ENCODE results near the gene SVBP.

Gene SVBP

DNA sequence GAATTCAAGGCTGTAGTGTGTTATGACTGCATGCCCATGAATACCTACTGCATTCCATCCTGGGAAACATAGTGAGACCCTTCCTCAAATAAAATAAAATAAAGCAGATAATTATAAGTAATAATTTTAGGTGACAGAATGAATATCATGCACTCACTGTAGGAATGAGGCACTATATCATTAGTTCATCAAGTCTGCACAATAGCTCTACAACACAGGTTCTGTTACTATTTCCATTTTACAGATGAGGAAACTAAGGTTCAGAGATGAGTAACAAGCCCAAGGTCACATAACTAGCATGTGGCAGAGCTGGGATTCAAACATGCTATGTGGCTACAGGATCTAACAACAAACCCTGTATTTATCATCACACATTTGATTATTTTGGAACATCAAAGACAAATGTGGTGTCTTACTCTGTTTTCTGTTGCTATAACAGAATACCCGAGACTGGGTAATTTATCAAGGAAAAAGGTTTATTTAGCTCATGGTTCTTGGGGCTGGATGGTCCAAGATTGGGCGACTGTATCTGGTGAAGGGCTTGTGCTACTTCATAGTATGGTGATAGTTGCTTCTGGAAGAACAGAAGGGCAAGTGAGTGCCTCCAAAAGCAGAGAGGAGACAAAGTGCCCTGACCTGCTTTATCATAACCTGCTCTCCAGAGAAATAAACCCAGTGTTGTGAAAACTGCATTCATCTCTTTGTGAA, 24.4 kb upstream of the SVBP start:
- Histone ChIP-seq H2AFZ (no peak overlapping the region), H3K9ac (no peak overlapping the region), H3K27ac (no peak overlapping the region), H3K9me3 (ENCODE audit: control insufficient read depth, low read length) (no peaks in the 10 kb centered on the region), H3K27me3 (ENCODE audit: control insufficient read depth, insufficient read depth, low read length) (no peaks in the 10 kb centered on the region), H3K4me3 (ENCODE audit: low read depth, low read length) (no peak overlapping the region), H3K4me1 (peaks cover 8% of the 10 kb centered on the region), H3K4me2 (ENCODE audit: low read length) (no peak overlapping the region), H3K79me2 (no peaks in the 10 kb centered on the region), H3K36me3 (ENCODE audit: control insufficient read depth, insufficient read depth, low read length) (no peaks in the 10 kb centered on the region)
- TF ChIP-seq, protein P1, sequence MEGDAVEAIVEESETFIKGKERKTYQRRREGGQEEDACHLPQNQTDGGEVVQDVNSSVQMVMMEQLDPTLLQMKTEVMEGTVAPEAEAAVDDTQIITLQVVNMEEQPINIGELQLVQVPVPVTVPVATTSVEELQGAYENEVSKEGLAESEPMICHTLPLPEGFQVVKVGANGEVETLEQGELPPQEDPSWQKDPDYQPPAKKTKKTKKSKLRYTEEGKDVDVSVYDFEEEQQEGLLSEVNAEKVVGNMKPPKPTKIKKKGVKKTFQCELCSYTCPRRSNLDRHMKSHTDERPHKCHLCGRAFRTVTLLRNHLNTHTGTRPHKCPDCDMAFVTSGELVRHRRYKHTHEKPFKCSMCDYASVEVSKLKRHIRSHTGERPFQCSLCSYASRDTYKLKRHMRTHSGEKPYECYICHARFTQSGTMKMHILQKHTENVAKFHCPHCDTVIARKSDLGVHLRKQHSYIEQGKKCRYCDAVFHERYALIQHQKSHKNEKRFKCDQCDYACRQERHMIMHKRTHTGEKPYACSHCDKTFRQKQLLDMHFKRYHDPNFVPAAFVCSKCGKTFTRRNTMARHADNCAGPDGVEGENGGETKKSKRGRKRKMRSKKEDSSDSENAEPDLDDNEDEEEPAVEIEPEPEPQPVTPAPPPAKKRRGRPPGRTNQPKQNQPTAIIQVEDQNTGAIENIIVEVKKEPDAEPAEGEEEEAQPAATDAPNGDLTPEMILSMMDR (IDR thresholded peaks at IDR 0.05) = no peak

DNA sequence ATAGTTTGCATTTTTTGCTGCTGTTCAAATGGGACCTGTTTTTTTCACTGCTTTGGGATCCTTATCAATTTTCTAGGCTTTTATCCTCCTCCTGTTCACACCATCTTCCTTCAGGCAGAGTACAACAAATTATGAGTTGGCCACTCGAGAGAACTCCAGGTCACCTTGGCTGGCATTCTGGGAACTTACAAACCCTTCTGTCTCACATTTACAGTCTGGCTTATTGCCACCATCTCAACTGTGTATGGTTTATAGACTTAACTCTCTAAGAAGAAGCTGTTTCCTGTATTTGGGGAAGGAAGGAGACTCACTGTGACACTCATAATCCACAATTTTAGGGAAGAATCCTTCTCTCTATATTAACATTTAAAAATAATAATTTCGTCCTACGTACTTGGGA, 23.8 kb upstream of the SVBP start:
- no peaks in the 10 kb centered on the region for H3K27me3 ChIP-seq (ENCODE audit: control insufficient read depth, insufficient read depth, low read length)
- H3K27ac ChIP-seq = no peak overlapping the region
- no peaks in the 10 kb centered on the region for H3K9me3 ChIP-seq (ENCODE audit: control insufficient read depth, low read length)
- TF ChIP-seq, protein P1 (IDR thresholded peaks at IDR 0.05) = no peak
- H3K9ac ChIP-seq = no peak overlapping the region
- no peaks in the 10 kb centered on the region for H3K36me3 ChIP-seq (ENCODE audit: control insufficient read depth, insufficient read depth, low read length)
- H2AFZ ChIP-seq = no peak overlapping the region
- H3K4me3 ChIP-seq (ENCODE audit: low read depth, low read length) = no peak overlapping the region
- H3K79me2 ChIP-seq = no peaks in the 10 kb centered on the region
- no peak overlapping the region for H3K4me2 ChIP-seq (ENCODE audit: low read length)
- H3K4me1 ChIP-seq = peaks cover 10% of the 10 kb centered on the region

GRCh38 chr1:42838482-42839190, 21.4 kb upstream of the SVBP start:
- Histone ChIP-seq H3K4me3 (ENCODE audit: low read depth, low read length) (no peak overlapping the region), H3K9me3 (ENCODE audit: control insufficient read depth, low read length) (no peaks in the 10 kb centered on the region), H2AFZ (no peak overlapping the region), H3K27me3 (ENCODE audit: control insufficient read depth, insufficient read depth, low read length) (no peaks in the 10 kb centered on the region), H3K27ac (no peak overlapping the region), H3K79me2 (no peaks in the 10 kb centered on the region), H3K9ac (no peak overlapping the region), H3K36me3 (ENCODE audit: control insufficient read depth, insufficient read depth, low read length) (no peaks in the 10 kb centered on the region), H3K4me2 (ENCODE audit: low read length) (no peak overlapping the region), H3K4me1 (peaks cover 13% of the 10 kb centered on the region)
- TF ChIP-seq, protein P1 (IDR thresholded peaks at IDR 0.05) = no peak

DNA sequence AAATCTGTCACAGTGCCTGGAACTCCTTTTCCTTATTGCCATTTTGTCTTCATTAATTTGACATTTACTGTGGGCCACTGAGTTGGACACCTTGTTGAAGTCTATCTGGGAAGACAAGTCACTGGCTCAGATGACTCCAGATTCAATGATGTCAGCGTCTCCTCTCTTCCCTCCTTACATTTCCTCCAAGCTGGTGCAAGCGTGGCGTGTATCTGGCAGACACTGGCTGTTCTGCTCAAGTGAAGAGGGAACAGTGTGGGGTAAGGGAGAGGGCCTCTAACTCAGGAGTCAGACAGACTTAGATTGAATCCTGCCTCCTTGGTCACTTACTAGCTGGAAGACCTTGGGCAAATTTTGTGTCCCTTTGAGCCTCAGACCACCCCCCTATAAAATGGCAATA, 20.5 kb upstream of the SVBP start:
- Histone ChIP-seq H3K4me3 (ENCODE audit: low read depth, low read length) (no peak overlapping the region), H3K9ac (no peak overlapping the region), H3K9me3 (ENCODE audit: control insufficient read depth, low read length) (no peaks in the 10 kb centered on the region), H2AFZ (no peak overlapping the region), H3K27me3 (ENCODE audit: control insufficient read depth, insufficient read depth, low read length) (no peaks in the 10 kb centered on the region), H3K27ac (peak overlapping the region; percentile 59), H3K4me1 (peaks cover 13% of the 10 kb centered on the region), H3K79me2 (no peaks in the 10 kb centered on the region), H3K36me3 (ENCODE audit: control insufficient read depth, insufficient read depth, low read length) (no peaks in the 10 kb centered on the region), H3K4me2 (ENCODE audit: low read length) (no peak overlapping the region)
- TF ChIP-seq, protein P1 (IDR thresholded peaks at IDR 0.05) = no peak

Measured in parathyroid adenoma (tissue), 2 donors.